Liver (tissue), 9 donors: ENCODE data around the gene HJURP. TPM values are rescaled to one million over a fixed set of nuclear protein-coding genes. Genes with fewer than 3 reads are reported as not detected.

ENCODE experiments used
- DNase-seq: peaks from one replicate; pipeline ENCODE4 v3.0.0-alpha.2; 2017; ENCODE audit warnings: low spot score
- H3K27ac ChIP-seq, 2 donors: one replicate each; pipeline ENCODE4 v1.7.0; 2013; ENCODE audit warnings: inconsistent platforms in 2 of 2, low read length in 2 of 2, control low read depth in 1 of 2, low read depth in 1 of 2, mild to moderate bottlenecking in 1 of 2
- H3K27me3 ChIP-seq, 4 donors: one replicate each; pipeline versions ENCODE4 v1.6.1 to v1.7.0; 2013; ENCODE audit warnings: low read length in 3 of 4, inconsistent platforms in 1 of 4, mild to moderate bottlenecking in 1 of 4, moderate library complexity in 1 of 4; ENCODE audit not compliant: control insufficient read depth in 4 of 4, insufficient read depth in 4 of 4
- H3K36me3 ChIP-seq, 4 donors: one replicate each; pipeline versions ENCODE4 v1.6.1 to v1.7.0; 2013; ENCODE audit warnings: low read length in 3 of 4, mild to moderate bottlenecking in 3 of 4, low read depth in 1 of 4, moderate library complexity in 1 of 4; ENCODE audit not compliant: control insufficient read depth in 4 of 4, insufficient read depth in 3 of 4
- H3K4me1 ChIP-seq, 4 donors: one replicate each; pipeline versions ENCODE4 v1.6.1 to v1.7.0; 2013; ENCODE audit warnings: low read length in 3 of 4, mild to moderate bottlenecking in 3 of 4, moderate library complexity in 1 of 4; ENCODE audit not compliant: control insufficient read depth in 4 of 4, insufficient read depth in 4 of 4
- H3K4me3 ChIP-seq, 3 donors: one replicate each; pipeline versions ENCODE4 v1.6.1 to v1.7.0; 2013; ENCODE audit warnings: low read length in 3 of 3, control low read depth in 1 of 3, low read depth in 1 of 3, mild to moderate bottlenecking in 1 of 3
- H3K9ac ChIP-seq, 2 donors: one replicate each; pipeline ENCODE4 v1.7.0; 2013; ENCODE audit warnings: low read length in 2 of 2, mild to moderate bottlenecking in 2 of 2, moderate library complexity in 2 of 2, control low read depth in 1 of 2, low read depth in 1 of 2
- H3K9me3 ChIP-seq, 4 donors: one replicate each; pipeline versions ENCODE4 v1.6.1 to v1.7.0; 2013; ENCODE audit warnings: low read length in 3 of 4; ENCODE audit not compliant: control insufficient read depth in 4 of 4
- EGR1 ChIP-seq, 2 donors: IDR thresholded peaks; 2 replicates each; pipeline ENCODE4 v1.6.1; 2016 to 2018; ENCODE audit warnings: antibody characterized with exemption in 2 of 2, low read depth in 2 of 2
- HNF4A ChIP-seq, 2 donors: conservative IDR thresholded peaks; 2 replicates each; pipeline ENCODE4 v1.6.1; 2016; ENCODE audit warnings: antibody characterized with exemption in 2 of 2, mild to moderate bottlenecking in 2 of 2
- HNF4G ChIP-seq: IDR thresholded peaks from 2 replicates; pipeline ENCODE4 v1.6.1; 2016; ENCODE audit warnings: antibody characterized with exemption
- NR2F2 ChIP-seq: IDR thresholded peaks from 2 replicates; pipeline ENCODE4 v1.6.1; 2016; ENCODE audit warnings: antibody characterized with exemption
- RAD21 ChIP-seq, 2 donors: IDR thresholded peaks; 2 replicates each; pipeline ENCODE4 v1.6.1; 2016; ENCODE audit warnings: antibody characterized with exemption in 2 of 2, mild to moderate bottlenecking in 2 of 2
- RXRA ChIP-seq, 2 donors: IDR thresholded peaks; 2 replicates each; pipeline ENCODE4 v1.6.1; 2017 to 2018; ENCODE audit warnings: antibody characterized with exemption in 2 of 2, mild to moderate bottlenecking in 1 of 2
- YY1 ChIP-seq: IDR thresholded peaks from 2 replicates; pipeline ENCODE4 v1.6.1; 2016; ENCODE audit warnings: antibody characterized with exemption, mild to moderate bottlenecking
- WGBS: extraction: QIAGEN DNeasy Blood & Tissue Kit; methylation state at CpG from one replicate; pipeline ENCODE4 v1.1.7; 2013; 5-methylcytosine and 5-hydroxymethylcytosine counted together
- polyA plus RNA-seq, 2 donors: library from polyadenylated mRNA; stranded (reverse) in 1 of 2; unstranded in 1 of 2; fragments of 200-250 nt in 1 of 2; fragments of >200 nt in 1 of 2; fragmentation: Nextera tagmentation in 1 of 2; extraction: Ambion mirVana in 1 of 2; gene quantifications; one replicate each; pipeline versions ENCODE4 v1.2.1 to v1.2.3, GENCODE V29; 2013 to 2015
- total RNA-seq, 2 donors: library from RNA; depleted of rRNA; stranded (reverse); fragments of >200 nt; gene quantifications; one replicate each; pipeline ENCODE4 v1.2.3, GENCODE V29; 2014
- TF ChIP-seq, protein P1 (sequence below): IDR thresholded peaks from 2 replicates; pipeline ENCODE4 v1.6.1; 2016; ENCODE audit warnings: antibody characterized with exemption
- TF ChIP-seq, protein P2 (sequence below): fragments of 150-350 bp; IDR thresholded peaks from 2 replicates; pipeline ENCODE4 v1.5.1; 2017; ENCODE audit warnings: improper control_type of control experiment, low read depth, low read length; ENCODE audit not compliant: missing input control
- TF ChIP-seq, protein P3 (sequence below): IDR thresholded peaks from 2 replicates; pipeline ENCODE4 v1.6.1; 2016; ENCODE audit warnings: antibody characterized with exemption
- TF ChIP-seq, protein P4 (sequence below): IDR thresholded peaks from 2 replicates; pipeline ENCODE4 v1.6.1; 2016; ENCODE audit warnings: antibody characterized with exemption
- donor health status: healthy.
- donor health status: healthy.
- donor health status: healthy.
- donor health status: healthy.
- donor health status: healthy.

HJURP gene
- total and polyA plus RNA-seq, 4 donors: 0.08 to 32.9 (median 1.4) TPM

DNA sequence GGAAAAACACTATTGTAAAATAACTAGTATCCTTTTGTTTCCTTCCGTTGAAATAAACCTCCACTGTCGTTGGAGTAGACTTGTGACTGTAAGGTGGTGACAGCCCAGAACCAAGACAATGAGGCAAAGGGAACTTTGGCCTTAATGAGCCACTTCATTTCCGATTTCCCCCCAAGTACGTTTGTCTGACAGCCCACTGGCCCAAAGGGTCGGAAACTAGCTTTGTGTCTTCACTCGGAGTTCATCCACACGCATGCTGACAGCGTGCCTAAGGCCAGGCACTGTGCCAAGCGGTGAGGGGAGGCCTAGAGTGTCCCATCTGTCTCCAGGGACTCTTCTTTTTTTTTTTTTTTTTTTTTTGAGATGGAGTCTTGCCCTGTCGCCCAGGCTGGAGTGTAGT lies 21.0 kb downstream of the HJURP start:
- no peaks in the 10 kb centered on the region for H3K36me3 ChIP-seq
- 83% methylated on average over 10 of the region's 10 CpGs for WGBS

DNA sequence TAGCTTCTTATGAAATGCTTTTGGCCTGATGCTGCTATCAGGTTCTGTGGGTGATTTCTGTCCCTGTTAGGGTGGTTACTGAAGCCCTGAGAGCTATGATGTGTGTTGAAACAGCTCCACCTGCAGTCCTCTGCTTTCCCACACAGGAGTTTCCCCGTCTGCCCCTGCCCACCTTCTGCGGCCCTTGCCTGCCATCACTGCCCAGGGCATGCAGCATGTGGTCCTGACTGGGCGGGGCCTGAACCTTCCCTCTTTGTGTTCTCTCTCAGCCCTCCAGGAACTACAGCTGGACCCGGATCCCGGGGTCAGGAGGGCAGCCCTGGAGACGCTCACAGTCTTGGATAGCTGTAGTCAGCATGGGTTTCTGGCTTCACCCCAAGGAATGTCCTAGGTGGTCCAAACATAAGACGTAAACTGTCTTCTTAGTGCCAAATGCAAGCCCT lies 21.4 kb downstream of the HJURP start:
- DNase-seq: no peak
- Histone ChIP-seq H3K27ac (no peak overlapping the region), H3K9me3 (no peaks in the 10 kb centered on the region), H3K36me3 (no peaks in the 10 kb centered on the region), H3K27me3 (no peaks in the 10 kb centered on the region), H3K4me1 (no peaks in the 10 kb centered on the region), H3K4me3 (no peak overlapping the region), H3K9ac (no peak overlapping the region)
- 67% methylated on average over 7 of the region's 7 CpGs for WGBS
- TF ChIP-seq NR2F2 (peak; percentile 31), RXRA (IDR thresholded peaks at IDR 0.05) (peak in 1 of 2 donors; percentile 16), RAD21 (IDR thresholded peaks at IDR 0.05) (peak; percentile 78 to 88), HNF4A (conservative IDR thresholded peaks at IDR 0.05) (no peak), YY1 (no peak), HNF4G (no peak)
- TF ChIP-seq, protein P1, sequence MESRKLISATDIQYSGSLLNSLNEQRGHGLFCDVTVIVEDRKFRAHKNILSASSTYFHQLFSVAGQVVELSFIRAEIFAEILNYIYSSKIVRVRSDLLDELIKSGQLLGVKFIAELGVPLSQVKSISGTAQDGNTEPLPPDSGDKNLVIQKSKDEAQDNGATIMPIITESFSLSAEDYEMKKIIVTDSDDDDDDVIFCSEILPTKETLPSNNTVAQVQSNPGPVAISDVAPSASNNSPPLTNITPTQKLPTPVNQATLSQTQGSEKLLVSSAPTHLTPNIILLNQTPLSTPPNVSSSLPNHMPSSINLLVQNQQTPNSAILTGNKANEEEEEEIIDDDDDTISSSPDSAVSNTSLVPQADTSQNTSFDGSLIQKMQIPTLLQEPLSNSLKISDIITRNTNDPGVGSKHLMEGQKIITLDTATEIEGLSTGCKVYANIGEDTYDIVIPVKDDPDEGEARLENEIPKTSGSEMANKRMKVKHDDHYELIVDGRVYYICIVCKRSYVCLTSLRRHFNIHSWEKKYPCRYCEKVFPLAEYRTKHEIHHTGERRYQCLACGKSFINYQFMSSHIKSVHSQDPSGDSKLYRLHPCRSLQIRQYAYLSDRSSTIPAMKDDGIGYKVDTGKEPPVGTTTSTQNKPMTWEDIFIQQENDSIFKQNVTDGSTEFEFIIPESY: no peak
- TF ChIP-seq, protein P2, sequence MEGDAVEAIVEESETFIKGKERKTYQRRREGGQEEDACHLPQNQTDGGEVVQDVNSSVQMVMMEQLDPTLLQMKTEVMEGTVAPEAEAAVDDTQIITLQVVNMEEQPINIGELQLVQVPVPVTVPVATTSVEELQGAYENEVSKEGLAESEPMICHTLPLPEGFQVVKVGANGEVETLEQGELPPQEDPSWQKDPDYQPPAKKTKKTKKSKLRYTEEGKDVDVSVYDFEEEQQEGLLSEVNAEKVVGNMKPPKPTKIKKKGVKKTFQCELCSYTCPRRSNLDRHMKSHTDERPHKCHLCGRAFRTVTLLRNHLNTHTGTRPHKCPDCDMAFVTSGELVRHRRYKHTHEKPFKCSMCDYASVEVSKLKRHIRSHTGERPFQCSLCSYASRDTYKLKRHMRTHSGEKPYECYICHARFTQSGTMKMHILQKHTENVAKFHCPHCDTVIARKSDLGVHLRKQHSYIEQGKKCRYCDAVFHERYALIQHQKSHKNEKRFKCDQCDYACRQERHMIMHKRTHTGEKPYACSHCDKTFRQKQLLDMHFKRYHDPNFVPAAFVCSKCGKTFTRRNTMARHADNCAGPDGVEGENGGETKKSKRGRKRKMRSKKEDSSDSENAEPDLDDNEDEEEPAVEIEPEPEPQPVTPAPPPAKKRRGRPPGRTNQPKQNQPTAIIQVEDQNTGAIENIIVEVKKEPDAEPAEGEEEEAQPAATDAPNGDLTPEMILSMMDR: peak; percentile 36
- TF ChIP-seq, protein P3, sequence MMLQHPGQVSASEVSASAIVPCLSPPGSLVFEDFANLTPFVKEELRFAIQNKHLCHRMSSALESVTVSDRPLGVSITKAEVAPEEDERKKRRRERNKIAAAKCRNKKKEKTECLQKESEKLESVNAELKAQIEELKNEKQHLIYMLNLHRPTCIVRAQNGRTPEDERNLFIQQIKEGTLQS: no peak

More for the DNA sequence above, 21.0 kb downstream of the HJURP start:
- H3K4me1 ChIP-seq: no peaks in the 10 kb centered on the region
- no peaks in the 10 kb centered on the region for H3K27me3 ChIP-seq
- no peak overlapping the region for H3K9ac ChIP-seq
- H3K4me3 ChIP-seq: no peak overlapping the region
- no peak for DNase-seq
- no peaks in the 10 kb centered on the region for H3K9me3 ChIP-seq
- TF ChIP-seq RAD21 (IDR thresholded peaks at IDR 0.05) (no peak), EGR1 (IDR thresholded peaks at IDR 0.05; ENCODE audit: low read depth in 2 of 2) (no peak)
- TF ChIP-seq, protein P4, sequence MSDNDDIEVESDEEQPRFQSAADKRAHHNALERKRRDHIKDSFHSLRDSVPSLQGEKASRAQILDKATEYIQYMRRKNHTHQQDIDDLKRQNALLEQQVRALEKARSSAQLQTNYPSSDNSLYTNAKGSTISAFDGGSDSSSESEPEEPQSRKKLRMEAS: no peak
- TF ChIP-seq, protein P1: no peak
- TF ChIP-seq, protein P3: no peak
- H3K27ac ChIP-seq: no peak overlapping the region
